Cerebellar cortex (tissue), 1 donor: ENCODE data around the gene BCLAF1.
"Not testable (repeated sequence)": the region's sequence is repeated elsewhere in the genome, so short reads cannot be mapped to it uniquely, and the experiment has no call there.

ENCODE experiments used
- DNase-seq: peaks from one replicate; pipeline ENCODE4 v3.0.0-alpha.2; 2015; ENCODE audit warnings: low spot score

The BCLAF1 gene

DNA sequence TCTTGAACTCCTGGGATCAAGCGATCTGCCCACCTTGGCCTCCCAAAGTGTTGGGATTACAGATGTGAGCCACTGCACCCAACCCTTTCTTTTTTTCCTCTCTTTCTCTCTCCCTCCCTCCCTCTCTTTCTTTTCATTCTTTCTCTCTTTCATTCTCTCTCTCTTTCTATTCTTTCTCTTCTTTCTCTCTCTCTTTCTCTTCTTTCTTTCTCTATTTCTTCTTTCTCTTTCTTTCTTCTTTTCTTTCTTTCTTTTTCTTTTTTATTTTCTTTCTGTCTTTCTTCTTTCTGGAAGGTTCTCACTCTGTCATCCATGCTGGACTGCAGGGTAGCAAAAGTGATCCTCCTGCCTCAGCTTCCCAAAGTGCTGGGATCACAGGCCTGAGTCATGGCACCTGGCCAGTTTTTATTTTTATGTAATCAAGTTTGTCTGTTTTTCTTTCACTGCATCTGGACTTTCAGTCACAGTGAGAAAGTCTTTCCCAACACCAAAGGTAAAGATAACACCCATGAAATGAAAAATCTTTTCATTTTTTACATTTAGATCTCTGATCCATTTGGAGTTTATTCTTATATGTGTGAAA, 20.2 kb upstream of the BCLAF1 start:
- no peak for DNase-seq

DNA sequence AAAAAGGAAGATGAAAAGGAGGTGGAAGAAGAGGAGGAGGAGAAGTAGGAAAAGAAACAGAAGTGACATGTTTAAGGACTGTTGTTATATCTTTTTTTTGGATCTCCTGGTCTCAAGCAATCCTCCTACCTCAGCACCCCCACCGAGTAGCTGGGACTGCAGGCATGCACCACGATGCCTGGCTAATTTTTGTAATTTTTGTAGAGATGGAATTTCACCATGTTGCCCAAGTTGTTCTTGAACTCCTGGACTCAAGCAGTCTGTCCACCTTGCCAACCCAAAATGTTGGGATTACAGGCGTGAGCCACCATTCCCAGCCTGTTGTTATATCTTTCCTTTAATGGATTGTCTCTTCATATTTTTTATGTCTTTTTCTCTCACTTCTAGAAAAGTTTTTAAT, 19.5 kb upstream of the BCLAF1 start:
- no peak for DNase-seq

DNA sequence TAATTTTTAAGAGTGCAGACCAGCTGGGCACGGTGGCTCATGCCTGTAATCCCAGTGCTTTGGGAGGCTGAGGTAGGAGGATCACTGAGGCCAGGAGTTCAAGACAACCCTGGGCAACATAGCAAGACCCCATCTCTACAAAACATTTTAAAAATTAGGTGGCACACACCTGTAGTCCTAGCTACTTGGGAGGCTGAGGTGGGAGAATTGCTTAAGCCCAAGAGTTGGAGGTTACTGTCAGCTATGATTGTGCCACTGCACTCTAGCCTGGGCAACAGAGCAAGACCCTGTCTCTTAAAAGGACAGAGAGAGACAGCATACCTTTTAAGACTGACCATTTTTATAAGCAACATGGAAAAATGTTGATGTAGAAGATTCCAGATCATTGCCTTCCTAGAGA, 18.8 kb upstream of the BCLAF1 start:
- not testable (repeated sequence) for DNase-seq

DNA sequence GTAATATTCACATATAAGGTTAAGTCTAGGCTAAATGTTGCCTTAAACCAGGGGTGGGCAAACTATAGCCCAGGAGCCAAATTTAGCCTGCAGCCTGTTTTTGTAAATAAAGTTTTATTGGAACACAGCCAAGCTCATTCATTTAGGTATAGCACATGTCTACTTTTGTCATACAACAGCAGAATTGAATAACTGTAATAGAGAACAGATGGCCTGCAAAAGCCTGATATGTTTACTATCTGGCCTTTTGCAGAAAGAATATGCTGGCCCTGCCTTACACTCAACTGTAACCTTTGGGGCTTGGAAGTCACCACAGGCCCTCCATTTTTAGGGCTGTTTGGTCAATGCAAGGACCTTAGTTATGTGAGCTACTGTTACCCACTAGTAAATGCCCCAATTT, 17.7 kb upstream of the BCLAF1 start:
- no peak for DNase-seq

DNA sequence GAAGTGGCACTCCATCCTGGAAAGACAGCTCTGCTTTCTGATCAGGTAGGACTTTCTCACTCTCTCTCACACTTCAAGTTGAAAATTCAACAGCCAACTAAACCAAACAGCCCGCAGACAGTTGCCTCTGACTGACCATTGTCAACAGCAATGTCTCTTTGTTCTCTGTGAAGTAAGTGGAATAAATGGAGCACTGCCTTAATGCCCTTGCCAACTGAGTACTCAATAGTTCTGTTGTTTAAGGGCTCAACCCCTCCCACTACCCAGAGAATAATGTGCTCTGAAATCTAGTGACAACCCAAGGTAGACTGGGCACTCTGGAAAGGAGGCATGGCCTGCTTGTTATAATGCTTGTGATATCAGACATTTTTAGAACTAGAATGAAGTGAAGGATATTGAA, 16.8 kb upstream of the BCLAF1 start:
- DNase-seq = no peak

DNA sequence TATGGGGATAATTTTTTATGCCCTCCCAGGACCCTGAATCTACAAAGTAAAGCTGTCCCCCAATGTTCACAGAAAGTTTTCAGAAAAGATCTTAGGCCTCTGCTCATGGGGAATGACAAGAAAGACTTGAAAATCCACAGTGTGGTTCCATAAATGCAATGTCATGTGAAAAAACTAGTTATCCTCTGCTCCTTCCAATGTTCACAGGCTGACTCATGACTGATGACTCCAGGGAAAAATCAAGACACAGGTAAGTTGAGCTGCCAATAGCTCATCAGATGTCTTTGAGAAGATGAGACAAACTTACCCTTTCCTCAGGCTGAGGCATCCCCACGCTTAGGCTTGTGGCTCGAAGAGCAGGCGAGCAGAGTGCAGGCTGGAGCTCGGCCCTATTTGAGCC, 14.8 kb upstream of the BCLAF1 start:
- no peak for DNase-seq

DNA sequence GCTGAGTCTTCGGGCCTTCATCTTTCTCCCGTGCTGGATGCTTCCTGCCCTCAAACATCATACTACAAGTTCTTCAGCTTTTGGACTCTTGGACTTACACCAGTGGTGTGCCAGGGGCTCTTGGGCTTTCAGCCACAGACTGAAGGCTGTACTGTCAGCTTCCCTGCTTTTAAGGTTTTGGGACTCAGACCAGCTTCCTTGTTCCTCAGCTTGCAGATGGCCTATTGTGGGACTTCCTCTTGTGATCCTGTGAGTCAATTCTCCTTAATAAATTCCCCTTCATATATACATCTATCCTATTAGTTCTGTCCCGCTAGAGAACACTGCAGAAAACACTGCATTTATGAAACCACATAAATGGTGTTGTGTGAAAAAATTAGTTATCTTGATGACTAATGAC, 13.9 kb upstream of the BCLAF1 start:
- DNase-seq = no peak

DNA sequence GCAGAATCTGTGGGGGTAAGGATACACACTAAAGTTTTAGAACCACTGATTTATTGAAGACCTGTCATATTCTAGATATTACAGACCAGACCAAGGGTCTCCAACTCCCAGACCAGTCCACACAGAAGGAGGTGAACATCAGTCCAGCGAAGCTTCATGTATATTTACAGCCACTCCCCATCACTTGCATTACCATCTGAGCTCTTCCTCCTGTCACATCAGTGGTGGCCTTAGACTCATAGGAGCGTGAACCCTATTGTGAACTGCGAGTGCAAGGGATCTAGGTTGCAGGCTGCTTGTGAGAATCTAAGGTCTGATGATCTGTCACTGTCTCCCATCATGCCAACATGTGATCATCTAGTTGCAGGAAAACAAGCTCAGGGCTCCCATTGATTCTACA, 5.0 kb upstream of the BCLAF1 start:
- no peak for DNase-seq

DNA sequence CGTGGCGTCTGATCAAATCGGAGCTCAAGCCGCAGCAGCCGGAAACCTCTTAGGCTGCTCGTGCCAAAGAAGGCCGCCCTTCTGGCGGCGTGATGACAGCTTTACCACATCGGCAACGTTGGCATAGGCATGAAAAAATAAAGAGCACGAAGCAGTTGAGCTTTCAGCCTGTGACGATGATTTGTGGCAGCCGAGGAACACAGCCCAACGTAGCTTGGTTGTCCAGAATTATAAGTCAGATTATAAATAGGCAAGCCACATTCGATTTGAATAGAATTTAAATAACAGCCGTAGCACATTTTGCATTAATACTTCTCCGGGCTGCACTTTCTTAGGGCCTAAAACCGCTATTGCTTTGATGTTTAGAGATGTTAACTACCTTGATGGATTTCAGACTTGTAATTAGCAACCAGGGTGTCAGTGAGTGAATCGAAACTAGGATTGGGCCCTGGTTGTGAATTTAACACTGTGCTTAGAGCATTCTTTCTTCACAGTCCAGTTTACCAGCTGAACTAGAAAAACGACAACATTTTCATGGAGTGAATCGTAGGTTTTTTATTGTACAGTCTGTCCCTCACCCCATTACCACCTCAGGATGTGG, 864 bp upstream of the BCLAF1 start:
- no peak for DNase-seq

DNA sequence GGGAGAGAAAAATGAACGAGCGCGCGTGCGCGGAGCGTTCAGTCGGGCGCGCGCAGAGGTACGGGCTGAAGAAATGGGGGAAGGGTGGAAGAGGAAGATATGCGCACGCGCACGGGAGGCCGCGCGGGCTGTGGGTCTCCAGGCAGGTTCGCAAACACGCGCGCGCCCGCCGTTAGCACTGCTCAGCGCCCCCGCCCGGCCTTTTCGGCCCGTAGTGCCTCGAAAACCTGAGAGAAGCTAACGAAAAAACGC, 393 bp downstream of the BCLAF1 start:
- peak; percentile 88 for DNase-seq

DNA sequence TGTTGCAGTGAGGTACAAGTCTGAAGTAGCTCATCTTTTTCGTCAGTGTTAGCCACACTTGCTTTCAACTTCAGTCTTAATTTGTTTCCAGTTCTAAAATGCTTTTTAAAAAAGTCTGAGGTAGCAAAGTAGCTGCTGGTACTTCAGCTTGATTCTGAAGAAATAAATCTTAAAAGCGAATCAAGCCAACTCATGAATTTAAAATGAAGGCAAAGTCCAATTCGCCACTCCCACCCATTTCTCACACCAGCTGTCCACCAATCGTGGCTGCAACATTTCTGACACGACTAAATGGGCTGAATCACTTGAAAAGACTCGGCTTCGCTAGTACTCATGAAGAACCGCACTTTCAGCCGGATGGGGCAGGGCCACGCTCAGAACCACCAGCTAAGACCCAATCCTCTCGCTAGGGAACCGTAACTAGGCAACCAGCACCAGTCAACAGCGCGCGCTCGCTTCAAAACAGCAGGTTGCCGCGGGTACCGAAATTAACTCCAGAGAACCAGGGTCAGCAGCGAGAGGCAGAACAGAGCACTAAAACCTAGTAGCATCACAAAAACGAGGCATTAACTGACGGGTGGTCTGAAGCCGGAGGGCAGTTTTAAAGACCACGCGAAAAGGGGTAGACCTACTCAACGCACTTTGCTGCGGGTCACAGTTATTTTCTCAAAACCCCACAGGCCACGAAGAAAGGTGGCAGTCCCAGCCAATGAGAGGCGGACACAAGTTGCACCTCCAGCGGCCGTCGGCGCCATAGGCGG, 900 bp downstream of the BCLAF1 start:
- DNase-seq = peak; percentile 74

DNA sequence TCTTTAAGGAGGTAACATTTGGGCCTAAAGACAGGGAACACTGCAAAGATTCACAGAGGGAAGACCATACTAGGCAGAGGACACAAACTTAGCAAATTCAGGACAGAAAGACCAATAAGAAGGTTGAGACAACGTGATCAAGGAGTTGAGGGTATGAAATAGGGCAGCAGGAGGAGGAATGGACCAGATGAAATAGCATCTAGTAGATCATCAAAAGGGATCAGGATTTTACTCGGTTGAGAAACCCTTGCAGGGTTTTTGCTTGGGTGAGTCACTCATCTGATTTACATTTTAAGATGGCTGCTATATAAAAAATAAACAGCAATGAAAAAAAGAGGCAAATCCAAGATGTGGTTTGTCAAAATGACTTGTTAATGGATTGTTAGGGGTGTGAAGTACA, 4.7 kb downstream of the BCLAF1 start:
- DNase-seq = no peak

DNA sequence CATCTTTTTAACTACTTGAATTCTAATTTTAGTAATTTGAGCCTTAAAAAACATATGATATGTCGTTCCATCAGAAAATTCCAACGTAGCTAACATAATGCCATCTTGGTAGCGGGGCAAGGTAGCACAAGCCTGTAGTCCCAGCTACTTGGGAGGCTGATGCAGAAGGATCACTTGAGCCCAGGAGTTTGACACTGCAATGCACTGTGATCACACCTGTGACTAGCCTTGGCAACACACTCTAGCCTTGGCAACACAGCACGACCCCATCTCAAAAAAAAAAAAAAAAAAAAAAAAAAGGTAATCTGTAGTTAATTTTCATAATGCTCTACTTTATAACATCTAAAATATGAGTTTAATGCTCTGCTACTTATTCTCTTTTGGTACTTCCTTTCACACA, 6.7 kb downstream of the BCLAF1 start:
- DNase-seq = no peak

DNA sequence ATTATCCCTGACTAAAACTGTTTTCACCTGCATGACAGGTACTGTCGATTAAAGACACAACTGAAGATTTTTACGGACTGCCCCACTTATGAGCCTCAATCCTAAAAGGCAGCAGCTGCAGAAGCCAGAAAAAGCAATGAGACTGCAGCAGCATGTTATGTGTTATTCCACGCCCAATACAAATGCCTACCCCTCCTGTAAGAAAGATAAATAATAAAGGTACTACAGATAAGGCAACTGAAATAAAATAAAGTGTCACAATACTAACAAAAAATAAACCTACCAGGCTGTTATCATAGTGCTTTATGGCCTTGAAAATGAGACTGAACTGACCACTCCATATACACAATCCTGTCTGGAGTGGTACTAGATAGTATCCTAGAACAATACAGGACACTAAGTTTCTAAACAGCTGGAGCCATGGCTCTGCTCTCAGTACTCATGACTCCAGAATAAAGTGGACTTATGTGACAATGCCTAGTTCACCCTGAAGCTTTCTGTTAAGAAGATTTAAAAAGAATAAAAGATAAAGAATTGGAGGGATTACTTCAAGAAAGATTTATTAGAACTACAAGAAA, 9.5 kb downstream of the BCLAF1 start:
- no peak for DNase-seq

DNA sequence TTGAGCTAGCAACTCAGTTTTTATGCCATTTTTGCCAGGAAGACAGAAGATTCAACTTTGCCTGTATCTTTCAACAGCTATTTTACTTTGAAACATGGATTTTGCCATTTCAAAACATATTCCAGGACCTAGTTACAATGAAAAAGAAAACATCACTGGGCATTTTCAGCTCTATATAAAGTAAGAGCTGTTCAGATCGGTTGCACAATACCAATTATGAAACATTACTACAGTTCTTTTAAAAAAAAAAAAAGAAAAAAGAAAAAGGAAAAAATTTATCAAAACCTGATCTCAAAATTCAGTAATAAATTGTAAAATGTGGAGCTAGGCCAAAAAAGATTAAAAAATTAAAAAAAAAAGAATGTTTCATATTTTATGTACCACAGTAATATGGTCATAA, 15.6 kb downstream of the BCLAF1 start:
- no peak for DNase-seq

DNA sequence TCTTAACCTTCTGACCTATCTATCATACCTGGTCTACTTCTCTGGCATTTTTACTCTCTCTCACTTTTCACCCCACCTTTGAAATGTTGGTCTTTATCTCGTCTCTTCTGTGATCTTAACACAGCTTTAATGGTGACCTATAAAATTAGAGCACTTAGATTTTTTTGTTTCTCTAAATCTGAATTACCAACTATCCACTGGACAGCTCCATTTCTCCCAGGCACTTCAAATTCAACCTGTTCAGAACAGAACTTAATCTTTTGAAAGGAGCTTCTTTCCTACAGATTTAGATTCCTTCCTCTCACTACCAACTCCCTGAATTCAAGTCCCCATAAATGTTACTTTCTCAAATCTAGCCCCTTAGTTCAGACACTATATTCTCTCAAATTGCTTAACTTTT, 24.5 kb downstream of the BCLAF1 start:
- no peak for DNase-seq

DNA sequence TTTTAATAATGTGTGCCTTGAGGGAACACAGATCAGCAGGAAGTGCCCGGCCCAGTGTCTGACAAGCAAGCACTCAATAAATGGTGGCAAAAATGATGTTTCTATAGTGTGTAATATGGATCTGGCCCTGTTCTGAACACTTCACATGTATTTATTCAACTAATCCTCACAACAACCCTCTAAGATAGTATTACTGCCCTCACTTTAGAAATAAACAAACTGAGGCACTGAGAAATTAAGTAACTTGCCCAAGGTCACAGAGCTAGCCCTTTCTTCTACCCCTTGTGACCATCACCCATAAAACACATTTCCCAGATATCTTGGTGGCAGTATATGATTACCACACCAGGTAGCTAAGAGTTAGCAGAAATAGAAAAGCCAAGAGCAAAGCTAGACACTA, 26.7 kb downstream of the BCLAF1 start:
- no peak for DNase-seq

DNA sequence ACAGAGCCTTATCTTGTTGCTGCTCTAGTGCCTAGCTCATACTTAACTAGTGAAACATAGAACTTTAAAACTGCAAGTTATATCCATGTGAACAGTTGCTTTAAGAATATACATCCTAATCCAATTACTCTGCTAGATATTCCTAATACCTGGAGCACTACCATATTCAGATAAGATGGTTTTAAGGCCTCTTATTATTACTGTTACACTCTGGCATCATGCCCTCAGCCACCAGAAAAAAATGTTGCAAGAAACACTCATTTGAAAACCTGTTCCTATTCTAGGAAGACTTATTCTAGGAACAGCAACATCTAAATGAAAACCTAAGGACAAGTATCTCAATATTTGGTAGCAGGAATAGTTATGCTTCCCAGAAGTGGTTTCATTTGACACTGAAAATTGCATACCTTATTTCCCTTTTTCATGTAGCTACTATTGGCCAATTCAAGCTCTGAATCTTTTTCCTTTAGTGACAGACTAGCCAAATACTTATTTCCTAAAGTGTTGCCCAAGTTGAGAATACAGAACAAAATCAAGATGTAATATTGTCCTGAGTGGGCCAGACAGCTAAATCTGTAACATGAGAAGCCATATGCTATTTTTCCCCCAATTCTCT, 34.7 kb downstream of the BCLAF1 start:
- DNase-seq = no peak

DNA sequence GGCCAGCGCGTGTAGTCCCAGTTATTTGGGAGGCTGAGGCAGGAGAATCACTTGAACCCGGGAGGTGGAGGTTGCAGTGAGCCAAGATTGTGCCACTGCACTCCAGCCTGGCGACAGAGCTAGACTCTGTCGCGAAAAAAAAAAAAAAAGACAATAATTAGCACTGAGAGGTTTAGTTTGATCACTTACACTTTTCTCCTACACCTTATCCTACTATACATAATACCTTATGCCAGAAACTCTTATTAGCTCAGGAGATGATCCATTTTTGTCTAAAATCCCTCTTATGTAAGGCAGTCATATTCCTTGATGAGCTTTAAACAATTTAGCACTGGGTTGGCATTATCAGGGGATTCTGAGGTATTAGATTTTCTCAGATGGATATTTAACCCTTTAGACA, 35.9 kb downstream of the BCLAF1 start:
- no peak for DNase-seq

DNA sequence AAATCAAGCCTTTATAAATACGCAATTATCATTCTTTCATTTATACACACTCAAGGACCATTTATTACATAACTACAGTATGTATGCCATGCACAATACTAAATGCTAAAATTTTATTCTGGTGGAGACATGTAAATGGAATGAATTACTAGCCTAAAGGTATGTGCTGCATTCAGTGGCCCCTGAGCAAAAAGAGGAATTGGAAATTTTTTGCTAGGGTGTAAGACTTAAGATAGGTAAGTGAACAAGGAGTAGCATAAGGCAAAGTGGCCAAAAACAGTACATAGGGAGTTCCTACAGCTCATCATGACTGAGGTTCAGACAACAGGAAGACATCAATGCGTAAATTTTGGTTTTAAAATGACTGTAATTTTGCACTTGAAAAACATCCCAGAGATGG, 37.2 kb downstream of the BCLAF1 start:
- no peak for DNase-seq

DNA sequence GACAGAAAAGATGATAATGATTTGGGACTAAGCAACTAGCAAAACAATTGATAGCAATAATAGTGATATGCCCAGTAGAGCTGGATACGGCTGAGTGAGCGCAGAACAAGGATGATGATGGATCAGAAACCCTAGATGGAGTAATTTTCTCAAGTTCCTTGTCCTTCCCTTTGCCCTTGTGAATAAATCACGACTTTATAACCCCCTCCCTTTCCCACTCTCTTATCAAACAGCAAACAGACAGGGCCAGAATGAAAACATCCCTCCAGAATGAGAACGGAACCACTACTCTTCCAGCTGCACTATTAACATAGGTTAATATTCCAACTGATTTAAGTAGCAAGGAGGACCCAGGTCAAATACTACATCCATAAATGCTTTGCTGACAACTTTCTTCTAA, 38.3 kb downstream of the BCLAF1 start:
- DNase-seq = no peak

DNA sequence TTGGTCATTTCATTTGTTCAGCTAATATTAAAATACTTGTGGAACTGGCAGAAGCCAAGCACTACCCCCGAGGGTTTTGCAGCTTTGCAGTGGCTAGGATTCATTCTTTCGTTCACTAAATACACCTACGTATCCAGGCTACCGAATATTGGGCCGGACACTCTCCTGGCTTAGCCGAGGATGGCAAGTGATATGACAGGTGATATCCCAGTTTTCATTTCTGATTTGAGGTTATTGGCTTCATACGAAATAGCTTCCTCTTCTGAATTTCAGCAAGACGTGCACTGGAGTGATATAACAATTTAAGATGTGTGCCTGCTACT, 39.0 kb downstream of the BCLAF1 start:
- no peak for DNase-seq
